Activated gamma-delta T cell treated with Interleukin-2 at 50 U/mL for 16 hours (primary cell): ENCODE results near the gene ZNF497.

ENCODE experiments used
- DNase-seq: peaks from one replicate; pipeline ENCODE4 v3.0.0-alpha.2; 2020

The ZNF497 gene

GRCh38 chr19:58305932-58306323 is 56.6 kb downstream of the ZNF497 start:
- no peak for DNase-seq

- peak; percentile 93 for DNase-seq
These were observed 57.3 kb downstream of the ZNF497 start, which contains the start of gene ERVK3-1 for GRCh38 chr19:58305065-58305931. TSS of gene ERVK3-1 (plus strand) at chr19:58305377. CDS start at chr19:58312169, 6,792 bp downstream.

- no peak for DNase-seq
These were observed 57.8 kb downstream of the ZNF497 start for GRCh38 chr19:58304748-58305064.
